GM19467 (cell line): ENCODE data around the gene DNAI2.
"Not testable (repeated sequence)": the region's sequence is repeated elsewhere in the genome, so short reads cannot be mapped to it uniquely, and the experiment has no call there.

Experiments
- ATAC-seq: cut with Tn5 transposase; IDR thresholded peaks from one replicate; pipeline ENCODE4 v1.9.1; 2021; ENCODE audit warnings: mild to moderate bottlenecking, moderate library complexity; ENCODE audit not compliant: unreplicated experiment

The DNAI2 gene

GRCh38 chr17:74244128-74244527 lies 29.9 kb upstream of the DNAI2 start:
- no peak for ATAC-seq

- ATAC-seq, result no peak
Measured at GRCh38 chr17:74244548-74244947, 29.5 kb upstream of the DNAI2 start.

GRCh38 chr17:74245145-74245831 lies 28.7 kb upstream of the DNAI2 start:
- no peak for ATAC-seq

- no peak for ATAC-seq
Measured at GRCh38 chr17:74245871-74246270, 28.2 kb upstream of the DNAI2 start.

GRCh38 chr17:74249590-74250270 lies 24.3 kb upstream of the DNAI2 start:
- no peak for ATAC-seq

- no peak for ATAC-seq
Measured at GRCh38 chr17:74250324-74250995, 23.6 kb upstream of the DNAI2 start.

GRCh38 chr17:74251051-74251450 lies 23.0 kb upstream of the DNAI2 start:
- ATAC-seq, result no peak

GRCh38 chr17:74251569-74251968 lies 22.5 kb upstream of the DNAI2 start:
- no peak for ATAC-seq

- no peak for ATAC-seq
Measured at GRCh38 chr17:74252211-74252610, 21.8 kb upstream of the DNAI2 start.

GRCh38 chr17:74253036-74253435 lies 21.0 kb upstream of the DNAI2 start:
- ATAC-seq, result no peak

- ATAC-seq, result no peak
Measured at GRCh38 chr17:74257311-74257710, 16.7 kb upstream of the DNAI2 start.

- no peak for ATAC-seq
Measured at GRCh38 chr17:74259667-74260524, 14.1 kb upstream of the DNAI2 start.

- no peak for ATAC-seq
Measured at GRCh38 chr17:74260525-74260850, 13.5 kb upstream of the DNAI2 start.

- no peak for ATAC-seq
Measured at GRCh38 chr17:74262601-74263000, 11.4 kb upstream of the DNAI2 start.

- ATAC-seq, result not testable (repeated sequence)
Measured at GRCh38 chr17:74267054-74267453, 7.0 kb upstream of the DNAI2 start.

GRCh38 chr17:74267579-74267978 lies 6.5 kb upstream of the DNAI2 start:
- no peak for ATAC-seq

GRCh38 chr17:74267987-74268499 lies 6.0 kb upstream of the DNAI2 start:
- ATAC-seq, result no peak

GRCh38 chr17:74268558-74268957 lies 5.5 kb upstream of the DNAI2 start:
- ATAC-seq, result no peak

GRCh38 chr17:74270333-74270732 lies 3.7 kb upstream of the DNAI2 start:
- no peak for ATAC-seq

GRCh38 chr17:74271281-74271680 lies 2.8 kb upstream of the DNAI2 start:
- no peak for ATAC-seq

- no peak for ATAC-seq
Measured at GRCh38 chr17:74271901-74272561, 2.0 kb upstream of the DNAI2 start.
